ENCODE measurements around the gene LAYN. TPM values are rescaled to one million over a fixed set of nuclear protein-coding genes. Genes with fewer than 3 reads are reported as not detected.

Gene LAYN, protein sequence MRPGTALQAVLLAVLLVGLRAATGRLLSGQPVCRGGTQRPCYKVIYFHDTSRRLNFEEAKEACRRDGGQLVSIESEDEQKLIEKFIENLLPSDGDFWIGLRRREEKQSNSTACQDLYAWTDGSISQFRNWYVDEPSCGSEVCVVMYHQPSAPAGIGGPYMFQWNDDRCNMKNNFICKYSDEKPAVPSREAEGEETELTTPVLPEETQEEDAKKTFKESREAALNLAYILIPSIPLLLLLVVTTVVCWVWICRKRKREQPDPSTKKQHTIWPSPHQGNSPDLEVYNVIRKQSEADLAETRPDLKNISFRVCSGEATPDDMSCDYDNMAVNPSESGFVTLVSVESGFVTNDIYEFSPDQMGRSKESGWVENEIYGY
- polyA plus RNA-seq, result 1 to 10 TPM in 1 of 3 donors, not detected in 2; 1.6 TPM

DNA sequence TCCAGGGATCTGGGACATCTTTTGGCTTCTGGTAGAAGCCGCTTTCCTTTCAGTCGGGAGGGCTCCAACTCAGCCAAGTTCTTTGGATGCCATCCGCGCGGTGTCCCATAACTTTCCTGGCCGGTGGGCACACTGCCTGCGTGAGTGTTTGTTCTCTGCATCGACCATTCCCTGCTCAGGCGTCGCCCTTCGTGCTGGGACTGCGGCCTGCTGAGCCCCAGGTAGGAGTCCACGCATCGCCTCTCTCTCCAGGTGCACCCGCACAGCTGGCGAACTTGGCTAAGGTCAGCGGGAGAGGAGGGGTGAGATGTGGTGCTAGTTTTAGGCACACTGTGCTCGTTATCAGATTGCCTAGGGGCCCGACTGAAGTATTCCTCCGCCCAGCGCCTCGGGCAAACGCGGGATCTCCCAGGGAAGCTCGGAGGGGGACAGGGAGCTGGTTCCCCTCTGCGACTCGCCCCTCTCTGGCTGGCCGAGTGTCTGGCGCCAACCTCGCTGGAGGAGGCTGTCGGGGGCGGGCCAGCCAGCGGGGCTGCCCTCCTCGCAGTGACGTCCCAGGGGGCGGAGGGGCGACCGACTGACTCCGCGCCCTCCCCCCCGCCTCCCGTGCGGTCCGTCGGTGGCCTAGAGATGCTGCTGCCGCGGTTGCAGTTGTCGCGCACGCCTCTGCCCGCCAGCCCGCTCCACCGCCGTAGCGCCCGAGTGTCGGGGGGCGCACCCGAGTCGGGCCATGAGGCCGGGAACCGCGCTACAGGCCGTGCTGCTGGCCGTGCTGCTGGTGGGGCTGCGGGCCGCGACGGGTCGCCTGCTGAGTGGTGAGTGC lies at the start of gene LAYN:
LAYN (plus strand) TSS at position 607 of the 823 bp plus-strand sequence; CDS start at position 731, 124 bp downstream.
- peak within 1 kb of the TSS; percentile 72 to 92 (median 81) for H3K4me3 Mint-ChIP-seq
- peaks cover 17 to 39% (median 29%) of the 10 kb centered on the region in 3 donors for H3K27me3 Mint-ChIP-seq (ENCODE audit: low read depth in 3 of 3)
- H3K27ac Mint-ChIP-seq, result peak within 1 kb of the TSS in 4 of 6 donors; percentile 11 to 70 (median 47)
- no peaks in the 10 kb centered on the region for H3K36me3 Mint-ChIP-seq
- H3K9me3 Mint-ChIP-seq, result peaks cover 0 to 1% (median 0%) of the 10 kb centered on the region in 6 donors
- H3K4me1 Mint-ChIP-seq, result peaks cover 33 to 38% of the 10 kb centered on the region in 2 donors
- DNase-seq, result peak; percentile 57 to 71 (median 64)

DNA sequence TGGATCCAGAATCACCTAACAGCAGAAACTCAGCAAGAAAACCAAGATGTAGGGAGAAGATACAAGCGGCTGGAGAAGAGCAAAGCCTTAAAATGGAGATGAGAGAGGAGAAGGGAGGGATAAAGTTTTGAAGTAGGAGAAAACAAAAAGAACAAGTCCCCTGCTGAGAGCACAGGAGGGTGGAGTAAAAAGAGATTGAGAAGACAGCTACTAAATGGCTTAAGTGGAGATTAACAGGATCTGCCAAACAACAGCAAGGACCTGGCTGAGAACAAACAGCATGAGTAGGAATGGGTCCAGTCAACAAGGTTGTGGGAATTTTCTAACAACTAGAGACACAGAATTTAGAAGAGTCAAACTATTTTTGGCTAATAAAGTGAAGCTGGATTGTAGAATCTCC lies 46.5 kb upstream of the LAYN start:
- Mint-ChIP-seq H3K27me3 (ENCODE audit: low read depth in 3 of 3) (peaks cover 0 to 7% (median 2%) of the 10 kb centered on the region in 3 donors), H3K36me3 (no peaks in the 10 kb centered on the region), H3K9me3 (peaks cover 0 to 1% (median 0%) of the 10 kb centered on the region in 6 donors)

DNA sequence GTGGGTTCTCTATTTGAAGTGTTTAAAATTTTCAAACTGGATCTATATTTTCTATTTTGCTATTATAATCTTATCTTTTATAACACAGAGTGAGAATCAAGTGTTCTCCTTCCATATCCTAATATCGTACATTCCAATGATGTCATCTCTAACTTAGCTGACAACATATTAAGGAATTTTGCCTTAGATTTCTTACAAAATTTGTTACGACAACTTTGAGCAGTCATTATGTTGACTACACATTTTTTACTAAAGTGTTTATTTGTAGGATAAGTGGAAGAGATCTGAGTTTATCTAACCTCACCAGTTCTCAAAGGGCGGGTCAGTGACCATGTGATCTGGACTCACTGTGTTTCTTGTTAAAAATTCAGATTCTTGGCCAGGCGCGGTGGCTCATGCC lies 41.0 kb upstream of the LAYN start:
- DNase-seq, result no peak
- Mint-ChIP-seq H3K36me3 (no peaks in the 10 kb centered on the region), H3K27me3 (ENCODE audit: low read depth in 3 of 3) (peaks cover 3 to 18% (median 3%) of the 10 kb centered on the region in 3 donors), H3K27ac (no peak overlapping the region), H3K4me1 (no peaks in the 10 kb centered on the region), H3K4me3 (no peak overlapping the region), H3K9me3 (no peaks in the 10 kb centered on the region)

More for the DNA sequence above, 46.5 kb upstream of the LAYN start:
- Mint-ChIP-seq H3K4me3 (no peak overlapping the region), H3K4me1 (no peaks in the 10 kb centered on the region), H3K27ac (no peak overlapping the region)
- DNase-seq, result no peak

DNA sequence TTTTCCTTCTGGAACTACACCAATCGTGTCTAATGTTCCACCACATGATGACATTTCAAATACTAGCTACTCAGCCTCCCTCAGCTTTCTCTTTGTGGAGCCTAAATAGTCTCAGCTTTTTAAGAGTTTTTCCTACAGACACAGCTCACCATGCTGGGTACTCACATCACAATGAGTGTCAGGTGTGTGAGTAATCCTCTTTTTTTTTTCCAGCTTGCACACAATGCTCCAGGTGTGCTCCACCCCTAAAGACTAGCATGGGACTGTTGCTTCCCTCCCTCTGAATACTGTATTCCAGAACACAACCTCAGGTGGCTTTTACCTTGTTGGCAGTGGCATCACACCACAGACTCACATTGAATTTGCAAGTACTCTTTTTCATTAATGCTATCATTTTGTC lies 40.0 kb upstream of the LAYN start:
- Mint-ChIP-seq H3K4me1 (no peaks in the 10 kb centered on the region), H3K36me3 (no peaks in the 10 kb centered on the region), H3K27ac (no peak overlapping the region), H3K27me3 (ENCODE audit: low read depth in 3 of 3) (peaks cover 3 to 23% (median 3%) of the 10 kb centered on the region in 3 donors), H3K9me3 (no peaks in the 10 kb centered on the region), H3K4me3 (no peak overlapping the region)
- DNase-seq, result no peak

DNA sequence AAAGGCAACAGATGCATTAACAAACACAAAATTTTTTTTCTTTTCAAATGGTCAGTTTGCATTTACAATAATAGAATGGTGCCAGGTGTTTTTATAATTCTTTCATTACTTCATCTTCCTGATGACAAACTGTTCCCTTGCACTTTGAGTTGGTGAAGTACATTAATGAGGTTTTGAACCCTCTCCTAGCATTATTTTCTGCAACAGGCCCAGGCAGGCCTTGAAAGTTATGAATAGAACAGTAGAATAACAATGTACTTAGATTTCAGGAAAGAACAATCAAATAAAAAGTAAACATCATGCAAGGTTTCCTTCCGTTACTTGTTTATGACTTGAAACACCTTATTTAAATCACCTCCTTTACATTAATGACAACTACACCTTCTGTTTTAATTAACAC lies 37.9 kb upstream of the LAYN start:
- Mint-ChIP-seq H3K27ac (no peak overlapping the region), H3K36me3 (no peaks in the 10 kb centered on the region), H3K4me3 (no peak overlapping the region), H3K9me3 (no peaks in the 10 kb centered on the region), H3K4me1 (no peaks in the 10 kb centered on the region), H3K27me3 (ENCODE audit: low read depth in 3 of 3) (peaks cover 0 to 28% (median 3%) of the 10 kb centered on the region in 3 donors)
- DNase-seq, result no peak

DNA sequence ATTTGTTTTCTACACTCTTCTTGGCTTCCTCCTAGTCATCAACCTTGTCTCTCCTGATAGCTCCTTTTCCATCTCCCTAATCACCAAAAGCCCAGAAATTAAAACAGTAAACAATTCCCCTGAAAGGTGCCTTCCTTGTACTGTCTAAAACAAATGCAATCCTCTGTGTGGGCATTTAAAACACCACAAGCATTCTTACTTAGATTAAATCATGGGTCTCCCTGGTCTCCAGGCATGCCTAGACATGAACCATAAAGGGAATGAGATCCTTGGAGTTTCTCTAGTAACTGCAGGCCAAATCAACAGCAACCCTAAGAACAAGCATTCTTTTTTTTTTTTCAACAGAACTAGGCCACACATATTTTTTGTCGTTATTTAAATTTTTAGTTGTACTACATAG lies 30.2 kb upstream of the LAYN start:
- H3K27me3 Mint-ChIP-seq (ENCODE audit: low read depth in 3 of 3), result peaks cover 6 to 34% (median 12%) of the 10 kb centered on the region in 3 donors

DNA sequence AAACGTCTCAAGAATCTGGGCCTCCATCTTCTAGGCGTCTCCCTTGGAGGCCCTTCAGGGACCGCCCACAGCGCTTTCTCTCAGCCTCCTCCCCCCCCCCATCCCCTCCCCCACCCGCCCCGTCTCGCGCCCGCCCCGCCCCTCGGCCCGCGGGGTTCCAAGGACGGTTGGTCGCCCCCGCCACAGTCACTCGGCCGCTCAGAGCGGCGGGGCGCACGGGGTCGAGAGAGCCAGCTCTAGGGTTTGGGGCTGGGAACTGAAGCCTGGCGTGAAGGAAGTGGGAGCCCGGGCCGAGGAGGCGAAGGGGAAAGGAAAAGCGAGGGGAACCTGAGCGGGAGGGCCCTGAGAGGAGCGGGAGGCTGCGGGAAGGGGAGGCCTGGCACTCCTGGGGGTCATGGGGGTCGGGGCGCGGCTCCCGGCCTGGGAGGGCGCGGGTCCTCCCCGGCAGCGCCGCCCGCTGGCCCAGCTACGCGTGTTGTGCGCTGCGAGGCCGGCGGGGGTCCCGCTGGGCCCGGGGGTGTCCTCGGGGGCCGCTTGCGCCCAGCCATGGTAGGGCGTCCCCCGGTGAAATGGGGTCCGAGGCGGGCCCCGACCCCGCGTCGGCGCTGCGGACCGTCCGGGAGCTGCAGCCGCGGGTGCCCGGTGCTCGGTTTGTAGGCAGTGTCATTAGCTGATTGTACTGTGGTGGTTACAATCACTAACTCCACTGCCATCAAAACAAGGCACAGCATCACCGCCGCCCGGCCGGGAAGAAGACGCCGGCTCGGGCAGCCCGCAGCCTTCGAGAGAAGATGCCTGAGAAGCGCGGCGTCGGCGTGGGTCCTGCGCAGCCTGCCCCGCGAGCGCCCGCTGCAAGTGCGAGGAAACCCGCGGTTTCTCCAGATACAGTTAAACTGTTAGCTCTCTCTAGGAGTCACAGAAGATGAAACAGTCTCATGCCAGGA lies 28.0 kb upstream of the LAYN start, which contains the start of gene BTG4:
BTG4 (minus strand) TSS at position 91 of the 944 bp plus-strand sequence. CDS start 13,610 bp downstream, outside the sequence.
- Mint-ChIP-seq H3K4me1 (peaks cover 8 to 12% of the 10 kb centered on the region in 2 donors), H3K27ac (no peak within 1 kb of the TSS), H3K4me3 (peak within 1 kb of the TSS in 3 of 5 donors; percentile 10 to 70 (median 34)), H3K36me3 (no peaks in the 10 kb centered on the region), H3K9me3 (peaks cover 0 to 2% (median 0%) of the 10 kb centered on the region in 6 donors), H3K27me3 (ENCODE audit: low read depth in 3 of 3) (peaks cover 8 to 27% (median 12%) of the 10 kb centered on the region in 3 donors)
- DNase-seq, result no peak

More for the DNA sequence above, 30.2 kb upstream of the LAYN start:
- Mint-ChIP-seq H3K4me3 (no peak overlapping the region), H3K4me1 (peaks cover 8 to 12% of the 10 kb centered on the region in 2 donors), H3K9me3 (peaks cover 0 to 2% (median 0%) of the 10 kb centered on the region in 6 donors), H3K36me3 (no peaks in the 10 kb centered on the region), H3K27ac (no peak overlapping the region)
- no peak for DNase-seq

DNA sequence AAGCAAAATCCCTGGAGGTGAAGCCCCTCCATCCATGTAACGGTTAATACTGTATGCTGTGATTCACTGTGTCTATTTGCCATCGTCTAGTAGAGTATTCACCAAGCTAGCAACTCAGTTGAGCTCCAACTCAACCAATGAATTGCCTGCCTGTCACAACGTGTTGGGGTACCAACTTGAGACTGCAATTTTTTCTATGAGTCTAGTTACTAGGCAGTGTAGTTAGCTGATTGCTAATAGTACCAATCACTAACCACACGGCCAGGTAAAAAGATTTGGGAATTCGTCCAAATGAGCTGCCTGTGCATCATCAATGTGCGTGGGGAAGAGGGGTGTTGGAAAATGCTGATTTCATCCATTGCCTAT lies 27.3 kb upstream of the LAYN start:
- peaks cover 8 to 27% (median 12%) of the 10 kb centered on the region in 3 donors for H3K27me3 Mint-ChIP-seq (ENCODE audit: low read depth in 3 of 3)
- DNase-seq, result no peak
- no peaks in the 10 kb centered on the region for H3K36me3 Mint-ChIP-seq
- peaks cover 0 to 2% (median 0%) of the 10 kb centered on the region in 6 donors for H3K9me3 Mint-ChIP-seq
- peak overlapping the region in 2 of 5 donors; percentile 1 to 6 for H3K4me3 Mint-ChIP-seq
- H3K27ac Mint-ChIP-seq, result no peak overlapping the region
- H3K4me1 Mint-ChIP-seq, result peaks cover 8 to 12% of the 10 kb centered on the region in 2 donors

DNA sequence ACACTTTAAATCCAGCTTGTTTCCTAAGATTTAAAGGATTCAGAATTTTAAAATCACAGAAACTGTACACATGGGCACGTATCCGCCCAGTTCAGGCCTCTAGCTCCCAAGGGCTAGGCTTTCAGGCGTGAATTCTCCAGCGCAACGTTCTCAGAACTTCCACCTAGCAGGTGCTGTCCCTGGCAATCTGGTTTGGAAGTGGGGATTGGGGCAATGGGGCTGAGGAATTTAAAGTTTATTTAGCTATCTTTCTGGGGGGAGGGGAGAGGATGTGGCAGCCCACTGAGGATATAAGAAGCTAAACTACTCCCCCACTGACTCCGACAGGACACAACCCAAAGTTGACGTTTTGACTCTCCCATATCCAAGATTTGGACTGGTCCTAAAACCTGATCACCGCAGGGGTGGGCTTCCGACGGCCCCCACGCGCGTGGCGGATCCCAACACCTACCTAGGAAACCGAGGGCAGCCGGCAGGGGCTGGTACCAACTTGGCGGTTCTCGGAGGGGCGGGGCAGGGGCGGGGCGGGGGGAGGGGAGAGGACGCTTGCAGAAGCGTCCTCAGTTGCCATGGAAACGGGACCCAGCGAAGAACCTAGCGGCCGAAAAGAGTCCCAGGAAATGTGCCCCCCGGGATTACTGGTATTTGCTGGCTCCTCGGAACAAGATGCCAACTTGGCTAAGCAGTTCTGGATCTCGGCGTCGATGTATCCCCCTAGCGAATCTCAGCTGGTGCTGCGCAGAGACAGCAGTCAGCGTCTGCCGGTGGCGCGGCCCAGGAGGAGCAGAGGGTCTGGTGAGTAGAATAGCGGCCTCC lies 26.1 kb upstream of the LAYN start, which contains the start of gene HOATZ:
HOATZ (plus strand) TSS at position 563 of the 816 bp plus-strand sequence; CDS start at position 570, 7 bp downstream.
- Mint-ChIP-seq H3K4me1 (peaks cover 8 to 12% of the 10 kb centered on the region in 2 donors), H3K36me3 (no peaks in the 10 kb centered on the region), H3K9me3 (peaks cover 0 to 2% (median 0%) of the 10 kb centered on the region in 6 donors), H3K27me3 (ENCODE audit: low read depth in 3 of 3) (peaks cover 8 to 27% (median 12%) of the 10 kb centered on the region in 3 donors), H3K27ac (no peak within 1 kb of the TSS), H3K4me3 (peak within 1 kb of the TSS in 4 of 5 donors; percentile 1 to 49 (median 19))
- DNase-seq, result no peak

DNA sequence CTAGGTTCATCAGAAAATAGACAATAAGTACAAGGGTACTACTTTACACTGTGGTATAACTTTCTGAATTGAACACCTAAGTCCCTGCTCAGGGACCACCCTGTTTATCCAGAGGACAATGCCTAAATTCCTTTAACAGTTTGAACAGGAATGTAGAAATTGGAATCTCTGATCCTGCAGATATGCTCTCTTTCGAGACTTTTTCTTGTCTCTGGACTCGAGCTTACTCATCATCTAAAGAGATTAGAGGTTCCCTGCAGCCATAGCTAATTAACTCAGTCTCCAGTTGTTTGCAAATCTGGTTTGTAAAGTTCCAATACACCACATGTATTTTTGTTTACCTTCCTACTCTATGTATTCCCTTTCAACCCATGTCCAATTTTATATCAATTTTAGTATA lies 24.9 kb upstream of the LAYN start:
- Mint-ChIP-seq H3K36me3 (no peaks in the 10 kb centered on the region), H3K9me3 (peaks cover 0 to 2% (median 0%) of the 10 kb centered on the region in 6 donors), H3K27ac (no peak overlapping the region), H3K4me3 (no peak overlapping the region), H3K4me1 (peaks cover 8 to 12% of the 10 kb centered on the region in 2 donors), H3K27me3 (ENCODE audit: low read depth in 3 of 3) (peaks cover 4 to 23% (median 12%) of the 10 kb centered on the region in 3 donors)
- DNase-seq, result no peak

DNA sequence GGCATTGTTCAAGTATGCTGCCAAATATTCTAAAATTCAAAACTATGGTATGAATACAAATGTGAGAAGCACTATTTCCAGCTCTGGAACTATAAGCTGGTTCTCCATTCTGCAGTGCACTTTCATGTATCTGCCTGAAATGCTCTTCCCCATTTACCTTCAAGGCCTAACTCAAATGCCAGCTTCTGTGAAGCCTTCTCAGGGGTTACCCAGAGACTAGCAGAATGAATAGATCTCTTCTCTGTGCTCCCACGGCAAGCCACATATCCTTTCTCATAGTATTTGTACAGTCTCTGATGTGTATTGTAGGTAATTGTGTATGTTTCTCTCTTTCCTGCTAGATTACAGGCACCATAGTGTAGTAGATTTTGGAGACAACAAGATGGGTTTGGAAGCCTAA lies 21.9 kb upstream of the LAYN start:
- peaks cover 2 to 6% of the 10 kb centered on the region in 2 donors for H3K4me1 Mint-ChIP-seq
- H3K27ac Mint-ChIP-seq, result no peak overlapping the region
- no peak for DNase-seq
- H3K36me3 Mint-ChIP-seq, result no peaks in the 10 kb centered on the region
- H3K27me3 Mint-ChIP-seq (ENCODE audit: low read depth in 3 of 3), result peaks cover 6 to 11% (median 6%) of the 10 kb centered on the region in 3 donors
- H3K9me3 Mint-ChIP-seq, result no peaks in the 10 kb centered on the region
- no peak overlapping the region for H3K4me3 Mint-ChIP-seq

DNA sequence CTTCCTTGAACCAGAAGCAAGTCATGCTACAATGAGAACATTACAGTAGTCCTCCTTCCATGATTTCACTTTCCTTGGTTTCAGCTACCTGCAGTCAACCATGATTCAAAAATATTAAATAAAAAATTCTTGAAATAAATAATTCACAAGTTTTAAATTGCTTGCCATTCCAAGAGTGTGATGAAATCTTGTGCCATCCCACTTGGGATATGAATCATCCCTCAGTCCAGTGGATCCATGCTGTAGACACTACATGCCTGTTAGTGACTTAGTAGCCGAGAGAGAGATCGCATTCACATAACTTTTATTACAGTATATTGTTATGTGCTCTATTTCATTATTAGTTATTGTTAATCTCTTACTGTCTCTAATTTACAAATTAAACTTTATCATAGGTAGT lies 20.0 kb upstream of the LAYN start:
- no peak for DNase-seq
- Mint-ChIP-seq H3K4me1 (no peaks in the 10 kb centered on the region), H3K27me3 (ENCODE audit: low read depth in 3 of 3) (peaks cover 0 to 2% (median 1%) of the 10 kb centered on the region in 3 donors), H3K4me3 (no peak overlapping the region), H3K27ac (no peak overlapping the region), H3K9me3 (no peaks in the 10 kb centered on the region), H3K36me3 (no peaks in the 10 kb centered on the region)
